RWPE2 (cell line): ENCODE measurements around the gene USP44.

Experiments
- ATAC-seq: fragments of 200-7000 bp; cut with Tn5 transposase; 3 replicates; pipeline ENCODE4 v1.9.1; 2021; ENCODE audit warnings: low read depth
- DNase-seq: peaks from one replicate; pipeline ENCODE4 v3.0.0-alpha.2; 2020; ENCODE audit warnings: low spot score
- H3K27ac ChIP-seq: fragments of 450-650 bp; 2 replicates; pipeline ENCODE4 v1.5.1; 2017; ENCODE audit warnings: mild to moderate bottlenecking; ENCODE audit not compliant: poor library complexity, severe bottlenecking
- H3K27me3 ChIP-seq: fragments of 250-450 bp; sonication (Bioruptor Pico); 2 replicates; pipeline ENCODE4 v1.5.1; 2021; ENCODE audit warnings: mild to moderate bottlenecking, moderate library complexity; ENCODE audit not compliant: insufficient read depth, poor library complexity, severe bottlenecking
- H3K36me3 ChIP-seq: fragments of 250-450 bp; sonication (Bioruptor Pico); 2 replicates; pipeline ENCODE4 v1.5.1; 2020; ENCODE audit warnings: low read depth, mild to moderate bottlenecking, moderate library complexity
- H3K4me1 ChIP-seq: fragments of 250-450 bp; sonication (Bioruptor Pico); 2 replicates; pipeline ENCODE4 v1.5.1; 2021; ENCODE audit warnings: mild to moderate bottlenecking, moderate library complexity; ENCODE audit not compliant: insufficient read depth, poor library complexity, severe bottlenecking
- H3K4me3 ChIP-seq: fragments of 250-450 bp; sonication (Bioruptor Pico); 2 replicates; pipeline ENCODE4 v1.5.1; 2021; ENCODE audit warnings: mild to moderate bottlenecking, moderate library complexity; ENCODE audit not compliant: severe bottlenecking
- H3K9me3 ChIP-seq: fragments of 250-450 bp; sonication (Bioruptor Pico); 2 replicates; pipeline ENCODE4 v1.5.1; 2021; ENCODE audit warnings: mild to moderate bottlenecking, moderate library complexity; ENCODE audit not compliant: severe bottlenecking
- TF ChIP-seq, protein P1 (sequence below): fragments of 450-650 bp; IDR thresholded peaks from one replicate; pipeline ENCODE4 v1.5.1; 2017; ENCODE audit warnings: mild to moderate bottlenecking, moderate library complexity; ENCODE audit not compliant: poor library complexity, severe bottlenecking

Gene USP44

DNA sequence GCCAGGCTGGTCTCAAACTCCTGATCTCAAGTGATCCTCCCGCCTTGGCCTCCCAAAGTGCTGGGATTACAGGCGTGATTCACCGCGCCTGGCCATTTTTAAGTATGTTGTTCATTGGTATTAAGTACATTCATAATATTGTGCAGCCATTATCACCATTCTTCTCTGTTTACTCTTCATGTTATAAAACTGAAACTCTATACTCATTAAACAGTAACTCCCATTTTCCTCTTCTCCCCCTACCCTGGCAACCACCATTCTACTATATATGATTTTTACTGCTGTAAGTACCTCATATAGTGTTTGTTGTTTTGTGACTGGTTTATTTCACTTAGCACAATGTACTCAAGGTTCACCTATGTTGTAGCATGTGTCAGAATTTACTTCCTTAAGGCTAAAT lies 54.2 kb downstream of the USP44 start:
- Histone ChIP-seq H3K4me3 (no peak overlapping the region), H3K9me3 (no peaks in the 10 kb centered on the region), H3K36me3 (peaks cover 78% of the 10 kb centered on the region), H3K27ac (no peak overlapping the region), H3K4me1 (no peaks in the 10 kb centered on the region), H3K27me3 (no peaks in the 10 kb centered on the region)
- TF ChIP-seq, protein P1, sequence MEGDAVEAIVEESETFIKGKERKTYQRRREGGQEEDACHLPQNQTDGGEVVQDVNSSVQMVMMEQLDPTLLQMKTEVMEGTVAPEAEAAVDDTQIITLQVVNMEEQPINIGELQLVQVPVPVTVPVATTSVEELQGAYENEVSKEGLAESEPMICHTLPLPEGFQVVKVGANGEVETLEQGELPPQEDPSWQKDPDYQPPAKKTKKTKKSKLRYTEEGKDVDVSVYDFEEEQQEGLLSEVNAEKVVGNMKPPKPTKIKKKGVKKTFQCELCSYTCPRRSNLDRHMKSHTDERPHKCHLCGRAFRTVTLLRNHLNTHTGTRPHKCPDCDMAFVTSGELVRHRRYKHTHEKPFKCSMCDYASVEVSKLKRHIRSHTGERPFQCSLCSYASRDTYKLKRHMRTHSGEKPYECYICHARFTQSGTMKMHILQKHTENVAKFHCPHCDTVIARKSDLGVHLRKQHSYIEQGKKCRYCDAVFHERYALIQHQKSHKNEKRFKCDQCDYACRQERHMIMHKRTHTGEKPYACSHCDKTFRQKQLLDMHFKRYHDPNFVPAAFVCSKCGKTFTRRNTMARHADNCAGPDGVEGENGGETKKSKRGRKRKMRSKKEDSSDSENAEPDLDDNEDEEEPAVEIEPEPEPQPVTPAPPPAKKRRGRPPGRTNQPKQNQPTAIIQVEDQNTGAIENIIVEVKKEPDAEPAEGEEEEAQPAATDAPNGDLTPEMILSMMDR, result no peak
- ATAC-seq, result no peak
- DNase-seq, result no peak

DNA sequence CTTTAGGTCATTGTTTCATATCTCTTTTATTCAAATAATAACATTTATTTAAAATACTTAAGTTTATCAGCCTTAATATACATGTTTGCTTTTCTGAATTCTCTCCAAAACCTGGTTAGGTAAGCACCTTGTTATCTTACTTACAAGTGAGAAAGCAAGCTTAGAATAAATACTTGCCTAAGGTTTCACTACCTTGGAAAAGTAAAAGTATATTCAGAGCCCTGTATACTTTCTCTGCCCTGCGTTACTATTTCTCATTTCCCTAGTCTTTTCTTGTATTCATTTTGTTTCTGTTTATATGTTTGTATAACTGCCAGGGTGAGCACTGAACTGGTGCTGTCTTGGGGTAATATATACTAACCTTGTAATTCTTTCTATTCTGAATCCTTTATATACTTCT lies 55.8 kb downstream of the USP44 start:
- H3K36me3 ChIP-seq, result peaks cover 86% of the 10 kb centered on the region

DNA sequence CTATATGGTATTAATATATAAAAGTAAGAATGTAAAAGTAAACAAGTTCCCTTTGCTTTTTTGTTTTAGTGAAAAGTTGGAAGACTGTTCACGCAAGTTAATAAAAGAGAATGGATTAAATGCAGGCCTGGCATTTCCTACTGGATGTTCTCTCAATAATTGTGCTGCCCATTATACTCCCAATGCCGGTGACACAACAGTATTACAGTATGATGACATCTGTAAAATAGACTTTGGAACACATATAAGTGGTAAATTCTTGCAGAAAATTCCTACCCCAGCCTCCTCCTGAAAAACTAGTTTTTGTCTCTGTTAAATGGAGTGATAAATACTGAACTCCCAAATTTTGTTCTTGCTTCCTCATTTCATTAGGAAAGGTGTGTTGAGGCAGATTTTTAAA lies 56.4 kb downstream of the USP44 start:
- no peaks in the 10 kb centered on the region for H3K4me1 ChIP-seq
- no peaks in the 10 kb centered on the region for H3K9me3 ChIP-seq
- DNase-seq (no peak), ATAC-seq (no peak)
- no peak overlapping the region for H3K27ac ChIP-seq
- TF ChIP-seq, protein P1, result no peak
- H3K4me3 ChIP-seq, result no peak overlapping the region
- peaks cover 85% of the 10 kb centered on the region for H3K36me3 ChIP-seq
- H3K27me3 ChIP-seq, result no peaks in the 10 kb centered on the region

More for the DNA sequence above, 55.8 kb downstream of the USP44 start:
- Histone ChIP-seq H3K27ac (no peak overlapping the region), H3K27me3 (no peaks in the 10 kb centered on the region), H3K9me3 (no peaks in the 10 kb centered on the region), H3K4me1 (no peaks in the 10 kb centered on the region), H3K4me3 (no peak overlapping the region)
- DNase-seq (no peak), ATAC-seq (no peak)
- TF ChIP-seq, protein P1, result no peak

DNA sequence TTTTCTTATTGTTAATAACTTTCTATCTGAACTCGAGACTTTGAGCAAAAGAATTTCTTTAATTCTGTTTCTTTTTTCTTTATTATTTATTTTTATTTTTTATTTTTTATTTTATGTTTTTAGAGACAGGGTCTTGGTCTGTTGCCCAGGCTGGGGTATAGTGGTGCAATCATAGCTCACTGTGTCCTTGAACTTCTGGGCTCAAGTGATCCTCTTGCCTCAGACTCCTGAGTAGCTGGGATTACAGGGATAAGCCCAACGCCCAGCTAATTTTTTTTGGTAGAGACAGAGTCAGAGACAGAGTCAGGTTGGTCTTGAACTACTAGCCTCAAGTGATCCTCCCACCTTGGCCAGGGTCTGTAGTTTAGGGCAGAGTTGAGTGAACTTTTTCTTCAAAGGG lies 58.8 kb downstream of the USP44 start:
- no peaks in the 10 kb centered on the region for H3K27me3 ChIP-seq
- H3K36me3 ChIP-seq, result peaks cover 88% of the 10 kb centered on the region
- DNase-seq (no peak), ATAC-seq (no peak)
- H3K9me3 ChIP-seq, result no peaks in the 10 kb centered on the region
- no peak overlapping the region for H3K27ac ChIP-seq
- no peak overlapping the region for H3K4me3 ChIP-seq
- H3K4me1 ChIP-seq, result no peaks in the 10 kb centered on the region
- TF ChIP-seq, protein P1, result no peak

DNA sequence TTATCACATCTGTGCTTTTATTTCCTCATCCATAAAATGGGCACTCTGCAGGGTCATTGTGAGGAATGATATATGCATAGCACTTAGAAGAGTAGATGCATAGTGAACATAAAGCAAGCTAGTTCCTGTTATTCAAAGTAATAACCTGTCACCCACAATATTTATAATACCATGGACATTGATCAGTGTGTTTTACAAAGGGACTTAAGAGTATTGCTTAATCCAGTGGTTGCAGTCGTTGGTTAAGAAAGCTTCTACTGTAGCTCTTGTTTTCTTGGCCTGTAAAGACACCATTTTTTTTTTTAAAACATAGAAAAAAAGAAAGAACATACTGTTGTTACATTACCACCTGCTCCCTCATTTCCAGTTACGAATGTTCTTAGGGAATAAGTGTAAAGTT lies 64.3 kb downstream of the USP44 start:
- TF ChIP-seq, protein P1, result no peak

More for the DNA sequence above, 64.3 kb downstream of the USP44 start:
- H3K4me1 ChIP-seq, result peaks cover 5% of the 10 kb centered on the region
- ATAC-seq, result no peak
- no peaks in the 10 kb centered on the region for H3K27me3 ChIP-seq
- no peak for DNase-seq
- peaks cover 86% of the 10 kb centered on the region for H3K36me3 ChIP-seq
- H3K9me3 ChIP-seq, result no peaks in the 10 kb centered on the region
- H3K27ac ChIP-seq, result no peak overlapping the region
- no peak overlapping the region for H3K4me3 ChIP-seq
